ENCODE measurements around the gene HMCES. TPM values are rescaled to one million over a fixed set of nuclear protein-coding genes. Genes with fewer than 3 reads are reported as not detected.
A peak's percentile ranks its signal among the peaks of the same experiment; 100 is the strongest.
"Not testable (repeated sequence)": the region's sequence is repeated elsewhere in the genome, so short reads cannot be mapped to it uniquely, and the experiment has no call there.

Gene HMCES
- total RNA-seq = 10 to 100 TPM; 62.3 to 74.9 (median 68.6) TPM

- H3K27me3 Mint-ChIP-seq (ENCODE audit: low read depth) = no peaks in the 10 kb centered on the region
- H3K36me3 Mint-ChIP-seq (ENCODE audit: insufficient read depth) = peaks cover 30% of the 10 kb centered on the region
- H3K4me3 Mint-ChIP-seq = peak within 1 kb of the TSS; percentile 98
- peak; percentile 94 for DNase-seq
- no peaks in the 10 kb centered on the region for H3K9me3 Mint-ChIP-seq
- peak; percentile 90 to 91 for ATAC-seq
- H3K4me1 Mint-ChIP-seq (ENCODE audit: low read depth) = peaks cover 45% of the 10 kb centered on the region
Measured at GRCh38 chr3:129278439-129278965, at the start of gene HMCES. Gene HMCES (plus strand): TSS chr3:129278870. CDS start chr3:129279733, 863 bp downstream.

- Mint-ChIP-seq H3K9me3 (no peaks in the 10 kb centered on the region), H3K4me3 (no peak overlapping the region), H3K27me3 (ENCODE audit: low read depth) (no peaks in the 10 kb centered on the region), H3K4me1 (ENCODE audit: low read depth) (peaks cover 28% of the 10 kb centered on the region), H3K36me3 (ENCODE audit: insufficient read depth) (no peaks in the 10 kb centered on the region)
- DNase-seq (no peak), ATAC-seq (no peak)
Measured at GRCh38 chr3:129228891-129229585, 49.6 kb upstream of the HMCES start.

- DNase-seq (no peak), ATAC-seq (peak; percentile 96 to 99)
- H3K9me3 Mint-ChIP-seq = no peaks in the 10 kb centered on the region
- no peak overlapping the region for H3K4me3 Mint-ChIP-seq
- no peaks in the 10 kb centered on the region for H3K36me3 Mint-ChIP-seq (ENCODE audit: insufficient read depth)
- peaks cover 22% of the 10 kb centered on the region for H3K4me1 Mint-ChIP-seq (ENCODE audit: low read depth)
- no peaks in the 10 kb centered on the region for H3K27me3 Mint-ChIP-seq (ENCODE audit: low read depth)
Measured at GRCh38 chr3:129230311-129231019, 48.2 kb upstream of the HMCES start.

- H3K4me1 Mint-ChIP-seq (ENCODE audit: low read depth) = peaks cover 18% of the 10 kb centered on the region
- no peaks in the 10 kb centered on the region for H3K36me3 Mint-ChIP-seq (ENCODE audit: insufficient read depth)
- no peak for ATAC-seq
- H3K4me3 Mint-ChIP-seq = no peak overlapping the region
- no peaks in the 10 kb centered on the region for H3K27me3 Mint-ChIP-seq (ENCODE audit: low read depth)
- H3K9me3 Mint-ChIP-seq = no peaks in the 10 kb centered on the region
- DNase-seq = no peak
Measured at GRCh38 chr3:129231331-129232119, 47.1 kb upstream of the HMCES start.

- no peak for DNase-seq
- H3K4me1 Mint-ChIP-seq (ENCODE audit: low read depth) = peaks cover 9% of the 10 kb centered on the region
Measured at GRCh38 chr3:129233538-129233937, 45.1 kb upstream of the HMCES start.

GRCh38 chr3:129234441-129234840 lies 44.2 kb upstream of the HMCES start:
- H3K36me3 Mint-ChIP-seq (ENCODE audit: insufficient read depth) = no peaks in the 10 kb centered on the region
- H3K27me3 Mint-ChIP-seq (ENCODE audit: low read depth) = no peaks in the 10 kb centered on the region
- H3K4me1 Mint-ChIP-seq (ENCODE audit: low read depth) = peaks cover 13% of the 10 kb centered on the region
- DNase-seq (no peak), ATAC-seq (no peak)
- no peak overlapping the region for H3K4me3 Mint-ChIP-seq
- H3K9me3 Mint-ChIP-seq = no peaks in the 10 kb centered on the region

More at GRCh38 chr3:129233538-129233937, 45.1 kb upstream of the HMCES start:
- H3K36me3 Mint-ChIP-seq (ENCODE audit: insufficient read depth) = no peaks in the 10 kb centered on the region
- H3K9me3 Mint-ChIP-seq = no peaks in the 10 kb centered on the region
- ATAC-seq = no peak
- no peaks in the 10 kb centered on the region for H3K27me3 Mint-ChIP-seq (ENCODE audit: low read depth)
- H3K4me3 Mint-ChIP-seq = no peak overlapping the region

- Mint-ChIP-seq H3K36me3 (ENCODE audit: insufficient read depth) (no peaks in the 10 kb centered on the region), H3K4me3 (no peak overlapping the region), H3K27me3 (ENCODE audit: low read depth) (no peaks in the 10 kb centered on the region), H3K4me1 (ENCODE audit: low read depth) (peaks cover 17% of the 10 kb centered on the region), H3K9me3 (no peaks in the 10 kb centered on the region)
- DNase-seq = no peak
- ATAC-seq = no peak
Measured at GRCh38 chr3:129235344-129235917, 43.2 kb upstream of the HMCES start.

GRCh38 chr3:129238945-129239705 lies 39.5 kb upstream of the HMCES start:
- H3K36me3 Mint-ChIP-seq (ENCODE audit: insufficient read depth) = no peaks in the 10 kb centered on the region
- H3K27me3 Mint-ChIP-seq (ENCODE audit: low read depth) = no peaks in the 10 kb centered on the region
- DNase-seq (no peak), ATAC-seq (peak; percentile 70 to 79)
- no peak overlapping the region for H3K4me3 Mint-ChIP-seq
- H3K9me3 Mint-ChIP-seq = no peaks in the 10 kb centered on the region
- peaks cover 13% of the 10 kb centered on the region for H3K4me1 Mint-ChIP-seq (ENCODE audit: low read depth)

GRCh38 chr3:129239991-129240390 lies 38.7 kb upstream of the HMCES start:
- H3K4me1 Mint-ChIP-seq (ENCODE audit: low read depth) = peaks cover 13% of the 10 kb centered on the region
- no peaks in the 10 kb centered on the region for H3K9me3 Mint-ChIP-seq
- no peak overlapping the region for H3K4me3 Mint-ChIP-seq
- H3K27me3 Mint-ChIP-seq (ENCODE audit: low read depth) = no peaks in the 10 kb centered on the region
- DNase-seq = no peak
- H3K36me3 Mint-ChIP-seq (ENCODE audit: insufficient read depth) = no peaks in the 10 kb centered on the region
- ATAC-seq = no peak

GRCh38 chr3:129240436-129240835 lies 38.2 kb upstream of the HMCES start:
- Mint-ChIP-seq H3K36me3 (ENCODE audit: insufficient read depth) (no peaks in the 10 kb centered on the region), H3K9me3 (no peaks in the 10 kb centered on the region), H3K4me3 (no peak overlapping the region), H3K27me3 (ENCODE audit: low read depth) (no peaks in the 10 kb centered on the region), H3K4me1 (ENCODE audit: low read depth) (peaks cover 16% of the 10 kb centered on the region)
- DNase-seq = no peak
- ATAC-seq = no peak

- Mint-ChIP-seq H3K27me3 (ENCODE audit: low read depth) (no peaks in the 10 kb centered on the region), H3K36me3 (ENCODE audit: insufficient read depth) (peaks cover under 1% of the 10 kb centered on the region), H3K4me3 (no peak overlapping the region), H3K9me3 (no peaks in the 10 kb centered on the region), H3K4me1 (ENCODE audit: low read depth) (peaks cover 23% of the 10 kb centered on the region)
- DNase-seq (no peak), ATAC-seq (no peak)
Measured at GRCh38 chr3:129245141-129245540, 33.5 kb upstream of the HMCES start.

GRCh38 chr3:129245641-129246306 lies 32.9 kb upstream of the HMCES start:
- not testable (repeated sequence) for H3K4me3 Mint-ChIP-seq; H3K36me3 Mint-ChIP-seq (ENCODE audit: insufficient read depth); H3K27me3 Mint-ChIP-seq (ENCODE audit: low read depth); H3K9me3 Mint-ChIP-seq
- DNase-seq (peak; percentile 55), ATAC-seq (peak; percentile 60 to 64)
- peaks cover 28% of the 10 kb centered on the region for H3K4me1 Mint-ChIP-seq (ENCODE audit: low read depth)

- Mint-ChIP-seq H3K4me1 (ENCODE audit: low read depth) (peaks cover 28% of the 10 kb centered on the region), H3K27me3 (ENCODE audit: low read depth) (no peaks in the 10 kb centered on the region), H3K4me3 (no peak overlapping the region), H3K9me3 (no peaks in the 10 kb centered on the region), H3K36me3 (ENCODE audit: insufficient read depth) (peaks cover 6% of the 10 kb centered on the region)
- DNase-seq (no peak), ATAC-seq (no peak)
Measured at GRCh38 chr3:129246636-129247035, 32.0 kb upstream of the HMCES start.
